Calu3 (cell line): ENCODE data around the gene SLC16A3. TPM values are rescaled to one million over a fixed set of nuclear protein-coding genes. Genes with fewer than 3 reads are reported as not detected.
A peak's percentile ranks its signal among the peaks of the same experiment; 100 is the strongest.

Experiments
- BruUV-seq: library from RNA; stranded (reverse); fragments of 400-500 nt; replicated peaks from 2 replicates; lab custom pipeline; 2021; lab: Mats Ljungman, UMichigan
- CTCF ChIA-PET: fragments of 300-600 bp; sonication (Branson Sonifier 250); formaldehyde crosslinking; loops from one replicate; lab custom pipeline; 2022; ENCODE audit warnings: antibody characterized with exemption; lab: Charles Lee
- DNase-seq: peaks from one replicate; pipeline ENCODE4 v3.0.0; 2022
- H3K27ac Mint-ChIP-seq: one replicate; pipeline ENCODE4 v1.8.0; 2022; ENCODE audit warnings: mixed read lengths; ENCODE audit not compliant: unreplicated experiment
- H3K27me3 Mint-ChIP-seq: one replicate; pipeline ENCODE4 v1.8.0; 2022; ENCODE audit warnings: mixed read lengths; ENCODE audit not compliant: unreplicated experiment
- H3K36me3 Mint-ChIP-seq: one replicate; pipeline ENCODE4 v1.8.0; 2022; ENCODE audit warnings: mild to moderate bottlenecking, moderate library complexity, mixed read lengths; ENCODE audit not compliant: insufficient read depth, unreplicated experiment
- H3K4me1 Mint-ChIP-seq: one replicate; pipeline ENCODE4 v1.8.0; 2022; ENCODE audit warnings: mild to moderate bottlenecking, low read depth, mixed read lengths; ENCODE audit not compliant: unreplicated experiment
- H3K4me3 Mint-ChIP-seq: one replicate; pipeline ENCODE4 v1.8.0; 2022; ENCODE audit warnings: mild to moderate bottlenecking, low read depth, moderate library complexity, mixed read lengths; ENCODE audit not compliant: unreplicated experiment
- H3K9me3 Mint-ChIP-seq: one replicate; pipeline ENCODE4 v1.8.0; 2022; ENCODE audit warnings: low read depth, mixed read lengths; ENCODE audit not compliant: unreplicated experiment
- intact Hi-C: fragments of 100-400 bp; cut with micrococcal nuclease; formaldehyde crosslinking; loops from one replicate; pipeline ENCODE4 v1.10.0; 2022; ENCODE audit not compliant: unreplicated experiment
- total RNA-seq: library from RNA; stranded (reverse); gene quantifications from 2 replicates; pipeline ENCODE4 v1.2.3, GENCODE V29; 2022
- TF ChIP-seq, protein P1 (sequence below): fragments of 200-600 bp; IDR thresholded peaks from one replicate; pipeline ENCODE4 v1.8.0; 2022; ENCODE audit warnings: antibody characterized with exemption; ENCODE audit not compliant: unreplicated experiment

Gene SLC16A3
- total RNA-seq, 1 experiment from 2014 or later: 47.2 TPM

GRCh38 chr17:82215095-82215971, 13.5 kb upstream of the SLC16A3 start:
- CTCF ChIA-PET: no interaction called here
- no TSS peak for BruUV-seq
- Mint-ChIP-seq H3K4me1 (peaks cover 39% of the 10 kb centered on the region), H3K4me3 (no peak overlapping the region), H3K9me3 (no peaks in the 10 kb centered on the region), H3K27me3 (no peaks in the 10 kb centered on the region), H3K27ac (peak overlapping the region; percentile 72), H3K36me3 (peaks cover 52% of the 10 kb centered on the region)
- TF ChIP-seq, protein P1, sequence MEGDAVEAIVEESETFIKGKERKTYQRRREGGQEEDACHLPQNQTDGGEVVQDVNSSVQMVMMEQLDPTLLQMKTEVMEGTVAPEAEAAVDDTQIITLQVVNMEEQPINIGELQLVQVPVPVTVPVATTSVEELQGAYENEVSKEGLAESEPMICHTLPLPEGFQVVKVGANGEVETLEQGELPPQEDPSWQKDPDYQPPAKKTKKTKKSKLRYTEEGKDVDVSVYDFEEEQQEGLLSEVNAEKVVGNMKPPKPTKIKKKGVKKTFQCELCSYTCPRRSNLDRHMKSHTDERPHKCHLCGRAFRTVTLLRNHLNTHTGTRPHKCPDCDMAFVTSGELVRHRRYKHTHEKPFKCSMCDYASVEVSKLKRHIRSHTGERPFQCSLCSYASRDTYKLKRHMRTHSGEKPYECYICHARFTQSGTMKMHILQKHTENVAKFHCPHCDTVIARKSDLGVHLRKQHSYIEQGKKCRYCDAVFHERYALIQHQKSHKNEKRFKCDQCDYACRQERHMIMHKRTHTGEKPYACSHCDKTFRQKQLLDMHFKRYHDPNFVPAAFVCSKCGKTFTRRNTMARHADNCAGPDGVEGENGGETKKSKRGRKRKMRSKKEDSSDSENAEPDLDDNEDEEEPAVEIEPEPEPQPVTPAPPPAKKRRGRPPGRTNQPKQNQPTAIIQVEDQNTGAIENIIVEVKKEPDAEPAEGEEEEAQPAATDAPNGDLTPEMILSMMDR: no peak
- DNase-seq: no peak
- intact Hi-C loops: no loop called here

- H3K27me3 Mint-ChIP-seq: no peaks in the 10 kb centered on the region
- intact Hi-C loops: no loop called here
- CTCF ChIA-PET: interaction anchor here (0.7 kb wide), 1 partner anchor 621 kb away, joined by 3 read pairs; no protein-coding TSS in a partner anchor
- peak overlapping the region; percentile 19 for H3K4me3 Mint-ChIP-seq
- no peak for DNase-seq
- no TSS peak for BruUV-seq
- peaks cover 39% of the 10 kb centered on the region for H3K4me1 Mint-ChIP-seq
- H3K27ac Mint-ChIP-seq: peak overlapping the region; percentile 72
- H3K36me3 Mint-ChIP-seq: peaks cover 52% of the 10 kb centered on the region
- TF ChIP-seq, protein P1: no peak
- no peaks in the 10 kb centered on the region for H3K9me3 Mint-ChIP-seq
These were observed 12.9 kb upstream of the SLC16A3 start for GRCh38 chr17:82215972-82216300.

DNA sequence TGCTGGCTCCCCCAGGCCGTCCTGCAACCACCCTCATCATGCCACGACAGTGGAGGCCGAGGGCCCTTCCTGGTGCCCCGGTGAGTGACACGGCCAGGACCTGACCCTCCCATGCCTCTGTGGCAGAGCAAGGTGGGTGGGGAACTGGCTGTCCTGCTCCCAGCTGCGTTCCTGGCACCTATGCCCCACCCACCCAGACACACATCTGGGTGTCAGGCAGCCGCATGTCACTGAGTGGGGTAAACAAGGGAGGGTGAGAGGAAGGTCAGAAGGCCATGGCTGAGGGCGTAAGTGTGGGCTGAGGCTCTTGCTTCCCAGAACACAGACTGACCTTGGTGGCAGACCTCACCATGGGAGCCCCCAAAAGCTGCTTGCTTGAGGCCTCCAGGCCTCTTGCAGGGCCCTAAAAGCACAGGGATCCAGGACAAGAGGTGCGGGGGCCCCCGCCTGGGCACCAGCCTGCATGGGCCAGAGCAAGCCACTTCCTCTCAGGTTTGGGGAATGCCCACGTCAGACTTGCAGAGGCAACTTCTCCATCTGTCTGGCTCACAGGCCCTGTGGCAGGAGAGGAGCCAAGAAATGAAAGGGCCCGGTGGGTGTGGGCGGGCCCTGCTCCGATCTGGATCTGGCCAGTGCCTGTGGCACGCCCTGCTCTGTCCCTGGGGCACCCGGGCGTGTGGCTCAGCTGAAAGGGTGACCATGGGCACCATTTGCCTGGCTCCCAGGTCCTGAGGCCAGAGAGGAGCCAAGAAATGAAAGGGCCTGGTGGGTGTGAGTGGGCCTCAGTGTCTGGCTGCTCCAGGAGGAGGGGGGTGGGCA, 12.3 kb upstream of the SLC16A3 start:
- peak overlapping the region; percentile 72 for H3K27ac Mint-ChIP-seq
- H3K4me3 Mint-ChIP-seq: peak overlapping the region; percentile 19
- CTCF ChIA-PET: interaction anchor here (0.7 kb wide), 1 partner anchor 620 kb away, joined by 3 read pairs; no protein-coding TSS in a partner anchor

GRCh38 chr17:82217120-82217529, 11.7 kb upstream of the SLC16A3 start:
- H3K4me1 Mint-ChIP-seq: peaks cover 46% of the 10 kb centered on the region
- TF ChIP-seq, protein P1: no peak
- peak overlapping the region; percentile 72 for H3K27ac Mint-ChIP-seq
- intact Hi-C loops: no loop called here
- CTCF ChIA-PET: no interaction called here
- H3K9me3 Mint-ChIP-seq: no peaks in the 10 kb centered on the region
- no peak for DNase-seq
- peaks cover 50% of the 10 kb centered on the region for H3K36me3 Mint-ChIP-seq
- H3K27me3 Mint-ChIP-seq: no peaks in the 10 kb centered on the region
- H3K4me3 Mint-ChIP-seq: peak overlapping the region; percentile 19
- BruUV-seq: no TSS peak

More for the DNA sequence above, 12.3 kb upstream of the SLC16A3 start:
- Mint-ChIP-seq H3K4me1 (peaks cover 43% of the 10 kb centered on the region), H3K9me3 (no peaks in the 10 kb centered on the region), H3K36me3 (peaks cover 52% of the 10 kb centered on the region), H3K27me3 (no peaks in the 10 kb centered on the region)
- intact Hi-C loops: no loop called here
- peak; percentile 80 for DNase-seq
- BruUV-seq: no TSS peak
- TF ChIP-seq, protein P1: no peak
